Measurements from ENCODE around the gene SNRNP70.
"Not testable (repeated sequence)": the region's sequence is repeated elsewhere in the genome, so short reads cannot be mapped to it uniquely, and the experiment has no call there.

SNRNP70 gene

GRCh38 chr19:49126575-49126974 is 41.3 kb downstream of the SNRNP70 start:
- no peak overlapping the region for H3K4me3 ChIP-seq (ENCODE audit: low read depth, low read length)
- H3K9ac ChIP-seq (ENCODE audit: low read length), result no peak overlapping the region
- H3K9me3 ChIP-seq (ENCODE audit: control insufficient read depth, insufficient read depth, low read depth, low read length), result no peaks in the 10 kb centered on the region

GRCh38 chr19:49127225-49127624 is 42.0 kb downstream of the SNRNP70 start:
- Histone ChIP-seq H3K4me3 (ENCODE audit: low read depth, low read length) (peak overlapping the region; percentile 55; the same call in 1 of the 2 replicates), H3K4me1 (ENCODE audit: control insufficient read depth, insufficient read depth, low read length) (peaks cover 20% of the 10 kb centered on the region)
- not testable (repeated sequence) for H3K9ac ChIP-seq (ENCODE audit: low read length); H3K36me3 ChIP-seq (ENCODE audit: control insufficient read depth, insufficient read depth, low read length); H3K27me3 ChIP-seq (ENCODE audit: control insufficient read depth, insufficient read depth, low read length); H3K27ac ChIP-seq (ENCODE audit: low read depth, low read length); H3K9me3 ChIP-seq (ENCODE audit: control insufficient read depth, insufficient read depth, low read depth, low read length)

More at GRCh38 chr19:49126575-49126974, 41.3 kb downstream of the SNRNP70 start:
- peaks cover 3% of the 10 kb centered on the region; the same call in 1 of the 2 replicates for H3K36me3 ChIP-seq (ENCODE audit: control insufficient read depth, insufficient read depth, low read length)
- H3K4me1 ChIP-seq (ENCODE audit: control insufficient read depth, insufficient read depth, low read length), result peaks cover 20% of the 10 kb centered on the region
- H3K27ac ChIP-seq (ENCODE audit: low read depth, low read length), result no peak overlapping the region
- H3K27me3 ChIP-seq (ENCODE audit: control insufficient read depth, insufficient read depth, low read length), result peaks cover 7% of the 10 kb centered on the region; the same call in 1 of the 2 replicates

GRCh38 chr19:49127674-49128544 is 42.7 kb downstream of the SNRNP70 start:
- Histone ChIP-seq H3K4me3 (ENCODE audit: low read depth, low read length) (peak overlapping the region; percentile 66), H3K9ac (ENCODE audit: low read length) (peak overlapping the region; percentile 3), H3K4me1 (ENCODE audit: control insufficient read depth, insufficient read depth, low read length) (peaks cover 26% of the 10 kb centered on the region), H3K27me3 (ENCODE audit: control insufficient read depth, insufficient read depth, low read length) (no peaks in the 10 kb centered on the region), H3K27ac (ENCODE audit: low read depth, low read length) (no peak overlapping the region), H3K36me3 (ENCODE audit: control insufficient read depth, insufficient read depth, low read length) (peaks cover 3% of the 10 kb centered on the region; the same call in 1 of the 2 replicates), H3K9me3 (ENCODE audit: control insufficient read depth, insufficient read depth, low read depth, low read length) (no peaks in the 10 kb centered on the region)

- no peaks in the 10 kb centered on the region for H3K9me3 ChIP-seq (ENCODE audit: control insufficient read depth, insufficient read depth, low read depth, low read length)
- H3K27ac ChIP-seq (ENCODE audit: low read depth, low read length), result no peak overlapping the region
- no peaks in the 10 kb centered on the region for H3K27me3 ChIP-seq (ENCODE audit: control insufficient read depth, insufficient read depth, low read length)
- peak overlapping the region; percentile 40 for H3K9ac ChIP-seq (ENCODE audit: low read length)
- H3K4me1 ChIP-seq (ENCODE audit: control insufficient read depth, insufficient read depth, low read length), result peaks cover 26% of the 10 kb centered on the region
- peak overlapping the region; percentile 66 for H3K4me3 ChIP-seq (ENCODE audit: low read depth, low read length)
- peaks cover 3% of the 10 kb centered on the region; the same call in 1 of the 2 replicates for H3K36me3 ChIP-seq (ENCODE audit: control insufficient read depth, insufficient read depth, low read length)
These were observed 43.4 kb downstream of the SNRNP70 start for GRCh38 chr19:49128545-49129237.

- H3K27me3 ChIP-seq (ENCODE audit: control insufficient read depth, insufficient read depth, low read length), result no peaks in the 10 kb centered on the region
- H3K27ac ChIP-seq (ENCODE audit: low read depth, low read length), result no peak overlapping the region
- H3K36me3 ChIP-seq (ENCODE audit: control insufficient read depth, insufficient read depth, low read length), result peaks cover 3% of the 10 kb centered on the region; the same call in 1 of the 2 replicates
- no peaks in the 10 kb centered on the region for H3K9me3 ChIP-seq (ENCODE audit: control insufficient read depth, insufficient read depth, low read depth, low read length)
- peak overlapping the region; percentile 66 for H3K4me3 ChIP-seq (ENCODE audit: low read depth, low read length)
- H3K9ac ChIP-seq (ENCODE audit: low read length), result no peak overlapping the region
- H3K4me1 ChIP-seq (ENCODE audit: control insufficient read depth, insufficient read depth, low read length), result peaks cover 30% of the 10 kb centered on the region
These were observed 44.0 kb downstream of the SNRNP70 start for GRCh38 chr19:49129238-49129583.

- Histone ChIP-seq H3K9ac (ENCODE audit: low read length) (no peak overlapping the region), H3K9me3 (ENCODE audit: control insufficient read depth, insufficient read depth, low read depth, low read length) (no peaks in the 10 kb centered on the region), H3K4me1 (ENCODE audit: control insufficient read depth, insufficient read depth, low read length) (peaks cover 34% of the 10 kb centered on the region), H3K27ac (ENCODE audit: low read depth, low read length) (no peak overlapping the region), H3K4me3 (ENCODE audit: low read depth, low read length) (no peak overlapping the region), H3K27me3 (ENCODE audit: control insufficient read depth, insufficient read depth, low read length) (no peaks in the 10 kb centered on the region), H3K36me3 (ENCODE audit: control insufficient read depth, insufficient read depth, low read length) (peaks cover 3% of the 10 kb centered on the region; the same call in 1 of the 2 replicates)
These were observed 45.1 kb downstream of the SNRNP70 start for GRCh38 chr19:49130325-49130724.

GRCh38 chr19:49132974-49133609 is 47.8 kb downstream of the SNRNP70 start:
- H3K4me3 ChIP-seq (ENCODE audit: low read depth, low read length), result peak overlapping the region; percentile 57
- no peak overlapping the region for H3K27ac ChIP-seq (ENCODE audit: low read depth, low read length)
- H3K9ac ChIP-seq (ENCODE audit: low read length), result no peak overlapping the region

GRCh38 chr19:49133621-49134454 is 48.6 kb downstream of the SNRNP70 start:
- Histone ChIP-seq H3K4me1 (ENCODE audit: control insufficient read depth, insufficient read depth, low read length) (peaks cover 29% of the 10 kb centered on the region), H3K27me3 (ENCODE audit: control insufficient read depth, insufficient read depth, low read length) (no peaks in the 10 kb centered on the region), H3K9ac (ENCODE audit: low read length) (no peak overlapping the region), H3K4me3 (ENCODE audit: low read depth, low read length) (peak overlapping the region; percentile 57), H3K9me3 (ENCODE audit: control insufficient read depth, insufficient read depth, low read depth, low read length) (no peaks in the 10 kb centered on the region), H3K36me3 (ENCODE audit: control insufficient read depth, insufficient read depth, low read length) (peaks cover 3% of the 10 kb centered on the region; the same call in 1 of the 2 replicates), H3K27ac (ENCODE audit: low read depth, low read length) (no peak overlapping the region)

More at GRCh38 chr19:49132974-49133609, 47.8 kb downstream of the SNRNP70 start:
- H3K27me3 ChIP-seq (ENCODE audit: control insufficient read depth, insufficient read depth, low read length), result no peaks in the 10 kb centered on the region
- H3K4me1 ChIP-seq (ENCODE audit: control insufficient read depth, insufficient read depth, low read length), result peaks cover 33% of the 10 kb centered on the region
- peaks cover 3% of the 10 kb centered on the region; the same call in 1 of the 2 replicates for H3K36me3 ChIP-seq (ENCODE audit: control insufficient read depth, insufficient read depth, low read length)
- H3K9me3 ChIP-seq (ENCODE audit: control insufficient read depth, insufficient read depth, low read depth, low read length), result no peaks in the 10 kb centered on the region

- 0 out of 2 replicates have a peak, but pooled peaks cover under 1% of the 10 kb centered on the region for H3K36me3 ChIP-seq (ENCODE audit: control insufficient read depth, insufficient read depth, low read length)
- H3K9me3 ChIP-seq (ENCODE audit: control insufficient read depth, insufficient read depth, low read depth, low read length), result no peaks in the 10 kb centered on the region
- H3K4me3 ChIP-seq (ENCODE audit: low read depth, low read length), result no peak overlapping the region
- peaks cover 26% of the 10 kb centered on the region for H3K4me1 ChIP-seq (ENCODE audit: control insufficient read depth, insufficient read depth, low read length)
- no peak overlapping the region for H3K9ac ChIP-seq (ENCODE audit: low read length)
- no peaks in the 10 kb centered on the region for H3K27me3 ChIP-seq (ENCODE audit: control insufficient read depth, insufficient read depth, low read length)
- H3K27ac ChIP-seq (ENCODE audit: low read depth, low read length), result peak overlapping the region; percentile 15; the same call in 1 of the 2 replicates
These were observed 50.4 kb downstream of the SNRNP70 start for GRCh38 chr19:49135686-49136085.

GRCh38 chr19:49136771-49137171 is 51.5 kb downstream of the SNRNP70 start:
- Histone ChIP-seq H3K27ac (ENCODE audit: low read depth, low read length) (no peak overlapping the region), H3K4me3 (ENCODE audit: low read depth, low read length) (no peak overlapping the region), H3K27me3 (ENCODE audit: control insufficient read depth, insufficient read depth, low read length) (no peaks in the 10 kb centered on the region), H3K9me3 (ENCODE audit: control insufficient read depth, insufficient read depth, low read depth, low read length) (no peaks in the 10 kb centered on the region), H3K9ac (ENCODE audit: low read length) (no peak overlapping the region), H3K4me1 (ENCODE audit: control insufficient read depth, insufficient read depth, low read length) (peaks cover 26% of the 10 kb centered on the region), H3K36me3 (ENCODE audit: control insufficient read depth, insufficient read depth, low read length) (no peaks in the 10 kb centered on the region)

Data from HUES6 (cell line).